ENCODE results near the gene ADM2.

Gene ADM2

GRCh38 chr22:50527921-50528681 is 46.8 kb downstream of the ADM2 start:
- Histone ChIP-seq H3K27ac (ENCODE audit: low read depth, low read length, severe bottlenecking) (no peak overlapping the region), H3K4me3 (ENCODE audit: extremely low read depth, insufficient read depth, low read length, poor library complexity, severe bottlenecking) (no peak overlapping the region), H3K4me1 (ENCODE audit: control insufficient read depth, insufficient read depth, low read length, poor library complexity, severe bottlenecking) (peaks cover 14% of the 10 kb centered on the region), H3K9me3 (ENCODE audit: control insufficient read depth, low read length) (no peaks in the 10 kb centered on the region), H3K36me3 (ENCODE audit: control insufficient read depth, insufficient read depth, low read length) (peaks cover 9% of the 10 kb centered on the region)
- whole genome bisulfite sequencing, 2 experiments (ENCODE audit: insufficient coverage in 2 of 2): 92 to 93% methylated on average over 15 to 18 of the region's 18 CpGs

GRCh38 chr22:50528682-50529415 is 47.5 kb downstream of the ADM2 start:
- H3K4me3 ChIP-seq (ENCODE audit: extremely low read depth, insufficient read depth, low read length, poor library complexity, severe bottlenecking): no peak overlapping the region
- H3K36me3 ChIP-seq (ENCODE audit: control insufficient read depth, insufficient read depth, low read length): peaks cover 3% of the 10 kb centered on the region
- WGBS, 2 experiments (ENCODE audit: insufficient coverage in 2 of 2): 84 to 87% methylated on average over 14 to 15 of the region's 15 CpGs
- H3K4me1 ChIP-seq (ENCODE audit: control insufficient read depth, insufficient read depth, low read length, poor library complexity, severe bottlenecking): peaks cover 13% of the 10 kb centered on the region
- H3K9me3 ChIP-seq (ENCODE audit: control insufficient read depth, low read length): no peaks in the 10 kb centered on the region
- H3K27ac ChIP-seq (ENCODE audit: low read depth, low read length, severe bottlenecking): no peak overlapping the region

GRCh38 chr22:50529416-50529896 is 48.1 kb downstream of the ADM2 start:
- Histone ChIP-seq H3K4me1 (ENCODE audit: control insufficient read depth, insufficient read depth, low read length, poor library complexity, severe bottlenecking) (peaks cover 7% of the 10 kb centered on the region), H3K4me3 (ENCODE audit: extremely low read depth, insufficient read depth, low read length, poor library complexity, severe bottlenecking) (no peak overlapping the region), H3K27ac (ENCODE audit: low read depth, low read length, severe bottlenecking) (no peak overlapping the region), H3K36me3 (ENCODE audit: control insufficient read depth, insufficient read depth, low read length) (peaks cover 3% of the 10 kb centered on the region), H3K9me3 (ENCODE audit: control insufficient read depth, low read length) (no peaks in the 10 kb centered on the region)
- 29 to 34% methylated on average over 36 to 50 of the region's 50 CpGs for WGBS, 2 experiments (ENCODE audit: insufficient coverage in 2 of 2)

- Histone ChIP-seq H3K4me1 (ENCODE audit: control insufficient read depth, insufficient read depth, low read length, poor library complexity, severe bottlenecking) (peaks cover 6% of the 10 kb centered on the region), H3K36me3 (ENCODE audit: control insufficient read depth, insufficient read depth, low read length) (no peaks in the 10 kb centered on the region), H3K9me3 (ENCODE audit: control insufficient read depth, low read length) (no peaks in the 10 kb centered on the region), H3K27ac (ENCODE audit: low read depth, low read length, severe bottlenecking) (no peak within 1 kb of the TSS), H3K4me3 (ENCODE audit: extremely low read depth, insufficient read depth, low read length, poor library complexity, severe bottlenecking) (peak within 1 kb of the TSS; percentile 44)
- 6% methylated on average over 76 to 90 of the region's 92 CpGs for WGBS, 2 experiments (ENCODE audit: insufficient coverage in 2 of 2)
These were observed 48.7 kb downstream of the ADM2 start, which contains the start of gene TYMP for GRCh38 chr22:50529897-50530579. TYMP (minus strand) TSS chr22:50530012; CDS start chr22:50529709, 303 bp downstream.

GRCh38 chr22:50530580-50530876 is 49.2 kb downstream of the ADM2 start:
- Histone ChIP-seq H3K9me3 (ENCODE audit: control insufficient read depth, low read length) (no peaks in the 10 kb centered on the region), H3K36me3 (ENCODE audit: control insufficient read depth, insufficient read depth, low read length) (no peaks in the 10 kb centered on the region), H3K4me1 (ENCODE audit: control insufficient read depth, insufficient read depth, low read length, poor library complexity, severe bottlenecking) (peaks cover 6% of the 10 kb centered on the region), H3K27ac (ENCODE audit: low read depth, low read length, severe bottlenecking) (no peak overlapping the region), H3K4me3 (ENCODE audit: extremely low read depth, insufficient read depth, low read length, poor library complexity, severe bottlenecking) (peak overlapping the region; percentile 44)
- whole genome bisulfite sequencing, 2 experiments (ENCODE audit: insufficient coverage in 2 of 2): 10 to 12% methylated on average over 10 to 15 of the region's 21 CpGs

GRCh38 chr22:50530877-50531545 is 49.7 kb downstream of the ADM2 start:
- H3K4me1 ChIP-seq (ENCODE audit: control insufficient read depth, insufficient read depth, low read length, poor library complexity, severe bottlenecking): peaks cover 6% of the 10 kb centered on the region
- 13 to 16% methylated on average over 42 to 48 of the region's 53 CpGs for WGBS, 2 experiments (ENCODE audit: insufficient coverage in 2 of 2)
- no peak overlapping the region for H3K27ac ChIP-seq (ENCODE audit: low read depth, low read length, severe bottlenecking)
- H3K9me3 ChIP-seq (ENCODE audit: control insufficient read depth, low read length): no peaks in the 10 kb centered on the region
- H3K36me3 ChIP-seq (ENCODE audit: control insufficient read depth, insufficient read depth, low read length): no peaks in the 10 kb centered on the region
- peak overlapping the region; percentile 44 for H3K4me3 ChIP-seq (ENCODE audit: extremely low read depth, insufficient read depth, low read length, poor library complexity, severe bottlenecking)

- Histone ChIP-seq H3K27ac (ENCODE audit: low read depth, low read length, severe bottlenecking) (peak overlapping the region; percentile 53), H3K9me3 (ENCODE audit: control insufficient read depth, low read length) (no peaks in the 10 kb centered on the region), H3K36me3 (ENCODE audit: control insufficient read depth, insufficient read depth, low read length) (no peaks in the 10 kb centered on the region), H3K4me1 (ENCODE audit: control insufficient read depth, insufficient read depth, low read length, poor library complexity, severe bottlenecking) (peaks cover 6% of the 10 kb centered on the region), H3K4me3 (ENCODE audit: extremely low read depth, insufficient read depth, low read length, poor library complexity, severe bottlenecking) (peak overlapping the region; percentile 44)
- 3 to 8% methylated on average over 36 to 38 of the region's 44 CpGs for WGBS, 2 experiments (ENCODE audit: insufficient coverage in 2 of 2)
These were observed 50.2 kb downstream of the ADM2 start for GRCh38 chr22:50531546-50531961.

- H3K27ac ChIP-seq (ENCODE audit: low read depth, low read length, severe bottlenecking): peak overlapping the region; percentile 53
- peak overlapping the region; percentile 44 for H3K4me3 ChIP-seq (ENCODE audit: extremely low read depth, insufficient read depth, low read length, poor library complexity, severe bottlenecking)
- H3K9me3 ChIP-seq (ENCODE audit: control insufficient read depth, low read length): no peaks in the 10 kb centered on the region
- peaks cover 6% of the 10 kb centered on the region for H3K4me1 ChIP-seq (ENCODE audit: control insufficient read depth, insufficient read depth, low read length, poor library complexity, severe bottlenecking)
- H3K36me3 ChIP-seq (ENCODE audit: control insufficient read depth, insufficient read depth, low read length): no peaks in the 10 kb centered on the region
- WGBS, 2 experiments (ENCODE audit: insufficient coverage in 2 of 2): 5 to 6% methylated on average over 29 to 42 of the region's 56 CpGs
These were observed 50.8 kb downstream of the ADM2 start for GRCh38 chr22:50531962-50532674.

- Histone ChIP-seq H3K36me3 (ENCODE audit: control insufficient read depth, insufficient read depth, low read length) (no peaks in the 10 kb centered on the region), H3K27ac (ENCODE audit: low read depth, low read length, severe bottlenecking) (peak overlapping the region; percentile 53), H3K4me1 (ENCODE audit: control insufficient read depth, insufficient read depth, low read length, poor library complexity, severe bottlenecking) (peaks cover 6% of the 10 kb centered on the region), H3K9me3 (ENCODE audit: control insufficient read depth, low read length) (no peaks in the 10 kb centered on the region), H3K4me3 (ENCODE audit: extremely low read depth, insufficient read depth, low read length, poor library complexity, severe bottlenecking) (no peak overlapping the region)
- 94% methylated on average over 12 to 13 of the region's 19 CpGs for WGBS, 2 experiments (ENCODE audit: insufficient coverage in 2 of 2)
These were observed 51.8 kb downstream of the ADM2 start for GRCh38 chr22:50532824-50533796.
